GM18502 (cell line): ENCODE results near the gene NOL11.
"Not testable (repeated sequence)": the region's sequence is repeated elsewhere in the genome, so short reads cannot be mapped to it uniquely, and the experiment has no call there.

Experiments
- ATAC-seq: cut with Tn5 transposase; IDR thresholded peaks from one replicate; pipeline ENCODE4 v1.9.1; 2021; ENCODE audit warnings: mild to moderate bottlenecking; ENCODE audit not compliant: unreplicated experiment, poor library complexity

NOL11 gene

GRCh38 chr17:67751101-67752074, 33.7 kb downstream of the NOL11 start:
- ATAC-seq = no peak

DNA sequence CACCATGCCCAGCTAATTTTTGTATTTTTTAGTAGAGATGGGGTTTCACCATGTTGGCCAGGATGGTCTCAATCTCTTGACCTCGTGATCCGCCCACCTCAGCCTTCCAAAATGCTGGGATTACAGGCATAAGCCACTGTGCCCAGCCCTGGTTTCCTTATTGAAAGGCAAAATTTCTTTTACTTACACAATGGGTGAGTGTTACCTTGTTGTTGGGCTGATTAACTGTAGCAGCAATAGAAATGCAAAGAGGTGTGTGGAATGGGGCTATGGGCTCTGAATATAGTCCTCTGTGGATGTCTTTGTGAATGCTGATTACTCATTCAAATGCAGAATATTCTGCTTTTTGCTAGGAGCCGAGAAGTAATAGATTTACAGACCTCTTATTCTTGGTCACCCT, 34.4 kb downstream of the NOL11 start:
- ATAC-seq = not testable (repeated sequence)

GRCh38 chr17:67753026-67753425, 35.3 kb downstream of the NOL11 start:
- ATAC-seq = no peak

DNA sequence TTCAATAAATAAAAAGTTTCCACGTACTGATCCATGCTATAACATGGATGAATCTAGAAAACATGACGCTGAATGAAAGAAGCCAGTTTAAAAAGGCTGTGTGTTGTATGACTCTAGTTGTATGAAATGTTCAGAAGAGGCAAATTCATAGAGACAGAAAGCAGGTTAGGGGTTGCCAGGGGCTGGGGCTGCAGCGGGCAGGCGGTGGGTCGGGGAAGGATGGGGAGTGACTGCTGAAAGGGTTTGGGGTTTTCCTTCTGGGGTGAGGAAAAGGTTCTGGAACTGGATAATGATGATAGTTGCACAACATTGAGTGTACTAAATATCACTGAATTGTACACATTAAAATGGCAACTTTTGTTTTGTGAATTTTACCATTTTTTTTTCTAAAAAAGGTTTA, 36.3 kb downstream of the NOL11 start:
- no peak for ATAC-seq

- not testable (repeated sequence) for ATAC-seq
Observed at GRCh38 chr17:67754686-67755085, 37.0 kb downstream of the NOL11 start.

DNA sequence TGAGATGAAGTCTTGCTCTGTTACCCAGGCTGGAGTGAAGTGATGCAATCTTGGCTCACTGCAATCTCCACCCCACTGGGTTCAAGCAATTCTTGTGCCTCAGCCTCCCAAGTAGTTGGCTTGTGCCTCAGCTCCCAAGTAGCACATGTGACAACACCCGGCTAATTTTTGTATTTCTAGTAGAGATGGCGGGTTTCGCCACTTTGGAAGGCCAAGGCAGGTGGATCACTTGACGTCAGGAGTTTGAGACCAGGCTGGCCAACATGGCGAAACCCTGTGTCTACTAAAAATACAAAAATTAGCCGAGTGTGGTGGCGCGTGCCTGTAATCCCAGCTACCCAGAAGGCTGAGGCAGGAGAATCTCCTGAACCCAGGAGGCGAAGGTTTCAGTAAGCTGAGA, 39.0 kb downstream of the NOL11 start:
- not testable (repeated sequence) for ATAC-seq

GRCh38 chr17:67759355-67760171, 41.8 kb downstream of the NOL11 start:
- no peak for ATAC-seq

- ATAC-seq = no peak
Observed at GRCh38 chr17:67765623-67766022, 47.9 kb downstream of the NOL11 start.

DNA sequence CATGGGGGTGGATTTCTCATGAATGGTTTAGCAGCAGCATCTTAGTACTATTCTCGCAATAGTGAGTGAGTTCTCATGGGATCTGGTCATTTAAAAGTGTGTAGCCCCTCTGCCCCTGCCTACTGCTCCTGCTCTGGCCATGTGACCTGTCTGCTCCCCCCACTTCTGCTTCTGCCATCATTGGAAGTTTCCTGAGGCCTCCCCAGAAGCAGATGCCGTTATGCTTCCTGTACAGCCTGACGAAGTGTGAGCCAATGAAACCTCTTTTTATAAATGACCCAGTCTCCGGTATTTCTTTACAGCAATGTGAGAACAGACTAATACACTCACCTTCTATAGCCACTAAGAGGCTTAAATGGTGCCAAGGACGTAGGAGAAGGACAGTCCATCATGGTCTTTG, 51.5 kb downstream of the NOL11 start:
- no peak for ATAC-seq

- no peak for ATAC-seq
Observed at GRCh38 chr17:67770539-67770938, 52.8 kb downstream of the NOL11 start.

- ATAC-seq = no peak
Observed at GRCh38 chr17:67772679-67773078, 54.9 kb downstream of the NOL11 start.

GRCh38 chr17:67773246-67773645, 55.5 kb downstream of the NOL11 start:
- no peak for ATAC-seq

GRCh38 chr17:67779098-67779672, 61.4 kb downstream of the NOL11 start:
- no peak for ATAC-seq

GRCh38 chr17:67784364-67785121, 66.8 kb downstream of the NOL11 start:
- ATAC-seq = no peak

DNA sequence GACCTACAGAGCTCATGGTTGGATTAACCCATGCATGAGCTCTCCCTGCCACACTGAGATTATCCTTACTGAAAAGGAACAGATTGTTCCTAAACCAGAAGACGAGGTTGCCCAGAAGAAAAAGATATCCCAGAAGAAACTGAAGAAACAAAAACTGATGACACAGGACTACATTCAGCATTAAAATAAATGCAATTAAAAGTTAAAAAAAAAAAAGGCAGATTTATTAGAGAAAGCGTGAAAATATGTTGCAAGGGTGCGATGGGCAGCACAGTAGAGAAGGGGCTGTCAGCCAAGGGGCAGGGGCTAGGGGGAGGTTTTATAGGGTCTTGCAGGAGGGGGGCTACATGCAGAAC, 67.4 kb downstream of the NOL11 start:
- ATAC-seq = no peak

DNA sequence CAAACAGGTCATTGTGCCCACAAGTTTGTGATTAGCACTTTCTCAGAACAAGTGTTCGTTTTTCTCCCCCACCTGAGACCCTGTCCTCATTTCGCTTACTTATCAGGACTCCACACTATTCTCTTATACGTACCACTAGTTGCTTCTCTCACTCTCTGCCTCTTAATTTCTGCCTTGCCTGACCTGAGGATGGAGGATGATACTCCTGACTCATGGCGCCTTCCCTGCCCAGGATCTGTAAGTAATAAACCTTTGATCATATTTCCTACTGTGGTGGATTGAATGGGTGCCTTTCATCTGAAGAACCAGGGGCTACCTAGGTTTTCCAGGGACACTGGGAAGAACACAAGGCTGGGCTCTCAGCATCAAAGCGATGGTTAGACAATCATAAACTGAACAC, 67.8 kb downstream of the NOL11 start:
- no peak for ATAC-seq
